GM12878 (cell line): ENCODE measurements around the gene CD84. TPM values are rescaled to one million over a fixed set of nuclear protein-coding genes. Genes with fewer than 3 reads are reported as not detected.

Source experiments
- ATAC-seq: fragments of 200-7000 bp; cut with Tn5 transposase; 3 replicates; pipeline ENCODE4 v1.9.1; 2020; ENCODE audit warnings: mild to moderate bottlenecking, moderate library complexity
- BruUV-seq: library from RNA; stranded (reverse); fragments of 400-500 nt; replicated peaks from 2 replicates; lab custom pipeline; 2021; lab: Mats Ljungman, UMichigan
- CTCF ChIA-PET: fragments of 300-600 bp; sonication (Branson Sonifier 250); formaldehyde crosslinking; extraction: SDS; loops from one replicate; lab custom pipeline; 2021; ENCODE audit warnings: inconsistent platforms; lab: Yijun Ruan, JAX
- POLR2A ChIA-PET: fragments of 350-600 bp; formaldehyde crosslinking; extraction: SDS; loops from one replicate; lab custom pipeline; 2021; ENCODE audit warnings: inconsistent platforms; lab: Charles Lee
- RAD21 ChIA-PET: fragments of 300-600 bp; sonication (Branson Sonifier 250); formaldehyde crosslinking; loops from one replicate; lab custom pipeline; 2023; ENCODE audit warnings: antibody characterized with exemption; ENCODE audit not compliant: unreplicated experiment; lab: Charles Lee
- SMC1A ChIA-PET: fragments of 300-600 bp; sonication (Branson Sonifier 250); formaldehyde crosslinking; loops from one replicate; lab custom pipeline; 2023; ENCODE audit not compliant: unreplicated experiment, uncharacterized antibody; lab: Charles Lee
- DNase-seq: peaks from one replicate; pipeline ENCODE4 v3.0.0-alpha.2; 2011; ENCODE audit warnings: low read depth, low spot score
- FAIRE-seq: peaks from 3 replicates; lab custom pipeline; 2011; peaks lifted over from hg19 to GRCh38; lab: Jason Lieb, UNC
- H2AFZ ChIP-seq: 2 replicates; pipeline ENCODE4 v1.6.0; 2011; ENCODE audit warnings: low read depth, low read length, control low read depth; ENCODE audit not compliant: control insufficient read depth
- H3K27ac ChIP-seq: 2 replicates; pipeline ENCODE4 v1.5.1; 2011; ENCODE audit warnings: control low read depth; ENCODE audit not compliant: control insufficient read depth, insufficient read depth
- H3K27me3 ChIP-seq, 2 experiments: replicated peaks in 1 of 2; 2 replicates each; pipeline versions ENCODE4 v1.6.0 to v1.6.1; 2011; ENCODE audit warnings: low read length in 1 of 2; ENCODE audit not compliant: control insufficient read depth in 2 of 2, insufficient read depth in 2 of 2
- H3K36me3 ChIP-seq, 2 experiments: 2 replicates each; pipeline ENCODE4 v1.5.1; 2011; ENCODE audit warnings: low read length in 1 of 2; ENCODE audit not compliant: control insufficient read depth in 2 of 2, insufficient read depth in 2 of 2
- H3K4me1 ChIP-seq: 2 replicates; pipeline ENCODE4 v1.6.1; 2011; ENCODE audit warnings: mild to moderate bottlenecking, low read length, moderate library complexity, mixed read lengths; ENCODE audit not compliant: control insufficient read depth, insufficient read depth
- H3K4me2 ChIP-seq: 2 replicates; pipeline ENCODE4 v1.6.0; 2011; ENCODE audit warnings: control low read depth; ENCODE audit not compliant: control insufficient read depth, insufficient read depth
- H3K4me3 ChIP-seq: fragments of 200-600 bp; sonication (generic); 2 replicates; pipeline ENCODE4 v1.5.1; 2016
- H3K79me2 ChIP-seq: 2 replicates; pipeline ENCODE4 v1.6.0; 2011; ENCODE audit warnings: low read length; ENCODE audit not compliant: control insufficient read depth, insufficient read depth
- H3K9ac ChIP-seq: 2 replicates; pipeline ENCODE4 v1.8.0; 2011; ENCODE audit warnings: low read length, control low read depth, mixed read lengths; ENCODE audit not compliant: control insufficient read depth, insufficient read depth
- H3K9me3 ChIP-seq: replicated peaks from 3 replicates; pipeline ENCODE4 v1.5.1; 2011; ENCODE audit warnings: mild to moderate bottlenecking, low read length; ENCODE audit not compliant: control insufficient read depth, insufficient read depth
- H4K20me1 ChIP-seq: 2 replicates; pipeline ENCODE4 v1.6.0; 2011; ENCODE audit not compliant: control insufficient read depth, insufficient read depth
- BCL3 ChIP-seq: IDR thresholded peaks from 2 replicates; pipeline ENCODE4 v1.6.1; 2011; ENCODE audit warnings: borderline replicate concordance, low read depth, mild to moderate bottlenecking, moderate library complexity, low read length; ENCODE audit not compliant: insufficient read depth, poor library complexity, severe bottlenecking
- CREB1 ChIP-seq: IDR thresholded peaks from 2 replicates; pipeline ENCODE4 v1.6.1; 2012; ENCODE audit warnings: low read depth, mild to moderate bottlenecking, inconsistent platforms
- CREM ChIP-seq: IDR thresholded peaks from 2 replicates; pipeline ENCODE4 v1.6.1; 2014; ENCODE audit warnings: antibody characterized with exemption, low read depth
- IKZF1 ChIP-seq: fragments of 450-650 bp; conservative IDR thresholded peaks from 2 replicates; pipeline ENCODE4 v1.6.1; 2017; ENCODE audit warnings: antibody characterized with exemption, mild to moderate bottlenecking
- MEF2B ChIP-seq: fragments of 450-650 bp; IDR thresholded peaks from 2 replicates; pipeline ENCODE4 v1.6.1; 2018; ENCODE audit warnings: mild to moderate bottlenecking, moderate library complexity; ENCODE audit not compliant: partially characterized antibody, poor library complexity, severe bottlenecking
- MLLT1 ChIP-seq: fragments of 450-650 bp; IDR thresholded peaks from 2 replicates; pipeline ENCODE4 v1.6.1; 2016; ENCODE audit warnings: mild to moderate bottlenecking
- NRF1 ChIP-seq: conservative IDR thresholded peaks from 2 replicates; pipeline ENCODE4 v1.6.1; 2011; ENCODE audit warnings: mild to moderate bottlenecking, low read depth, low read length, improper control_type of control experiment
- PML ChIP-seq: IDR thresholded peaks from 2 replicates; pipeline ENCODE4 v1.6.1; 2012; ENCODE audit warnings: low read length, inconsistent platforms
- RAD21 ChIP-seq: IDR thresholded peaks from 2 replicates; pipeline ENCODE4 v1.6.1; 2011; ENCODE audit warnings: mild to moderate bottlenecking, low read depth, low read length, moderate library complexity; ENCODE audit not compliant: insufficient read depth
- RBBP5 ChIP-seq: fragments of 200-600 bp; sonication (generic); conservative IDR thresholded peaks from 2 replicates; pipeline ENCODE4 v1.6.1; 2016
- SMC3 ChIP-seq: IDR thresholded peaks from 2 replicates; pipeline ENCODE4 v1.6.1; 2011; ENCODE audit warnings: low read length, improper control_type of control experiment, borderline replicate concordance
- YY1 ChIP-seq: IDR thresholded peaks from 2 replicates; pipeline ENCODE4 v1.6.1; 2011; ENCODE audit warnings: low read depth, mild to moderate bottlenecking, low read length
- ZBTB33 ChIP-seq: fragments of 450-650 bp; IDR thresholded peaks from 2 replicates; pipeline ENCODE4 v1.6.1; 2017; ENCODE audit warnings: mild to moderate bottlenecking
- ZNF687 ChIP-seq: fragments of 450-650 bp; IDR thresholded peaks from 2 replicates; pipeline ENCODE4 v1.6.1; 2017; ENCODE audit warnings: mild to moderate bottlenecking, moderate library complexity
- WGBS: methylation state at CpG from one replicate; pipeline ENCODE4 v1.1.6; 2016; ENCODE audit warnings: low lambda C conversion rate; ENCODE audit not compliant: insufficient replicate concordance, insufficient coverage; ENCODE audit errors: missing lambda C conversion rate; 5-methylcytosine and 5-hydroxymethylcytosine counted together
- in situ Hi-C: fragments of 300-500 bp; cut with MboI; formaldehyde crosslinking; loops from 9 replicates; pipeline ENCODE4 v1.14.3; 2018; ENCODE audit warnings: mixed read lengths
- intact Hi-C: fragments of 100-400 bp; cut with micrococcal nuclease; formaldehyde crosslinking; loops from one replicate; pipeline ENCODE4 v1.14.2; 2022; ENCODE audit not compliant: unreplicated experiment
- polyA plus RNA-seq, 11 experiments: library from polyadenylated mRNA; depleted of rRNA in 4 of 11; unstranded in 6 of 11; stranded (reverse) in 5 of 11; fragments of >200 nt; fragmentation: Nextera tagmentation in 4 of 11; fragmentation: Illumina TruSeq in 1 of 11; extraction: Ambion mirVana in 4 of 11; extraction: Trizol in 1 of 11; gene quantifications; 1 replicate in 1 of 11; 2 replicates in 10 of 11; pipeline versions ENCODE4 v1.2.1 to v1.2.3, GENCODE V29; 2011 to 2016; ENCODE audit warnings: inconsistent platforms in 2 of 11, missing spikeins in 2 of 11, low read depth in 1 of 11
- total RNA-seq, 4 experiments: library from RNA; depleted of rRNA in 3 of 4; stranded (reverse); fragments of >200 nt in 3 of 4; fragmentation: Illumina TruSeq in 1 of 4; extraction: Trizol in 1 of 4; gene quantifications; 2 replicates each; pipeline versions ENCODE4 v1.2.1 to v1.2.3, GENCODE V29; 2013 to 2021

Gene CD84
- total and polyA plus RNA-seq, 10 of the 15 experiments (the other 5 are each of a cell fraction or from before 2014, with no cell fraction given): 3.4 to 20.3 (median 11.7) TPM

GRCh38 chr1:160538985-160539651 is 40.2 kb downstream of the CD84 start:
- SMC1A ChIA-PET: interaction anchor here (0.6 to 23.5 kb wide), 14 partner anchors 10 to 109 kb away, joined by 3 to 735 read pairs (median 6); partner anchors contain the start of genes CD84 and SLAMF6
- H2AFZ ChIP-seq: no peak overlapping the region
- 0 out of 2 replicates have a peak, but pooled peaks have one; percentile 7 for TF ChIP-seq SMC3
- no peak for TF ChIP-seq RBBP5
- TF ChIP-seq MEF2B: no peak
- no peak for TF ChIP-seq ZBTB33
- no peak for TF ChIP-seq CREB1
- 0 out of 2 replicates have a peak, but pooled peaks have one; percentile 12 for TF ChIP-seq YY1
- TF ChIP-seq NRF1: no peak
- no peak for TF ChIP-seq CREM
- TF ChIP-seq RAD21: no peak
- TF ChIP-seq MLLT1: 0 out of 2 replicates have a peak, but pooled peaks have one; percentile 14
- no peak for TF ChIP-seq PML
- TF ChIP-seq ZNF687: peak; percentile 66; the same call in 1 of the 2 replicates
- no peak for TF ChIP-seq BCL3
- peak; percentile 47 for TF ChIP-seq IKZF1

More at GRCh38 chr1:160538985-160539651, 40.2 kb downstream of the CD84 start:
- intact Hi-C loops: no loop called here
- POLR2A ChIA-PET: interaction anchor here (0.7 to 3.8 kb wide), 11 partner anchors 10 to 111 kb away, joined by 3 to 34 read pairs (median 3); partner anchors contain the start of gene SLAMF6
- no TSS peak for BruUV-seq
- no peak overlapping the region for H3K9ac ChIP-seq
- no peaks in the 10 kb centered on the region for H3K27me3 ChIP-seq
- 92% methylated on average over 5 of the region's 5 CpGs for WGBS
- in situ Hi-C loops: no loop called here
- H3K36me3 ChIP-seq: no peaks in the 10 kb centered on the region
- H4K20me1 ChIP-seq: no peaks in the 10 kb centered on the region
- H3K9me3 ChIP-seq: peaks cover 4% of the 10 kb centered on the region
- H3K4me1 ChIP-seq: peaks cover 23% of the 10 kb centered on the region
- peak overlapping the region; percentile 92 for H3K27ac ChIP-seq
- RAD21 ChIA-PET: interaction anchor here (1.0 to 6.6 kb wide), 14 partner anchors 10 to 108 kb away, joined by 3 to 76 read pairs (median 10); partner anchors contain the start of gene SLAMF6
- CTCF ChIA-PET: interaction anchor here (1.0 to 19.8 kb wide), 10 partner anchors 10 to 123 kb away, joined by 3 to 355 read pairs (median 16); partner anchors contain the start of genes CD84 and SLAMF6
- peak; percentile 9 for ATAC-seq
- no peak for FAIRE-seq
- no peak for DNase-seq
- H3K4me3 ChIP-seq: no peak overlapping the region
- H3K79me2 ChIP-seq: no peaks in the 10 kb centered on the region
- no peak overlapping the region for H3K4me2 ChIP-seq
